ENCODE data around the gene RERE. TPM values are rescaled to one million over a fixed set of nuclear protein-coding genes. Genes with fewer than 3 reads are reported as not detected.
"Not testable (repeated sequence)": the region's sequence is repeated elsewhere in the genome, so short reads cannot be mapped to it uniquely, and the experiment has no call there.

The RERE gene
- total RNA-seq, 1 experiment from 2014 or later: 217 TPM

DNA sequence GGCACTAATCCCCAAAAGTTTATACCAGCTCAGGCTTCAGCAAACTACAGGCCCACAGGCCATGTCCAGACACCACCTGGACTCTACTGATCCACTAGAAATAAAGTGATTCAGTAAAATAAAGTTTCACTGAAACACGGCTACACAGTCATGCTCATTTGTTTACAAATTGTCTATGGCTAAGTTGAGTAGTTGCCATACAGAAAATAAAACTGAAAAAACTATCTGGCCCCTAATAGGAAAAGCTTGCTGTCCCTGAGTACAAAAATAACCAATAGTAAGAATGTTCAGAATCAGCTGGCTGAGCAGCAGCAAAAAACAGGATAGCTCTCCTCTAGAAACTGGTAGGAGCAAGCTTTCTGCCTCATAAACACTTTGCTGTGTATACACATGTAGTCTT is 221.5 kb downstream of the RERE start:
- Histone ChIP-seq H3K27me3 (ENCODE audit: control insufficient read depth, insufficient read depth, low read length) (no peaks in the 10 kb centered on the region), H3K27ac (ENCODE audit: low read length) (no peak overlapping the region), H3K36me3 (ENCODE audit: control insufficient read depth, insufficient read depth, low read length) (0 out of 2 replicates have a peak, but pooled peaks cover 2% of the 10 kb centered on the region), H3K4me3 (ENCODE audit: low read depth in 2 of 2, low read length in 2 of 2) (no peak overlapping the region), H3K4me1 (ENCODE audit: control insufficient read depth, insufficient read depth, low read length) (peaks cover 12% of the 10 kb centered on the region), H3K9me3 (ENCODE audit: control insufficient read depth, insufficient read depth, low read depth, low read length) (no peaks in the 10 kb centered on the region)
- TF ChIP-seq, protein P1, sequence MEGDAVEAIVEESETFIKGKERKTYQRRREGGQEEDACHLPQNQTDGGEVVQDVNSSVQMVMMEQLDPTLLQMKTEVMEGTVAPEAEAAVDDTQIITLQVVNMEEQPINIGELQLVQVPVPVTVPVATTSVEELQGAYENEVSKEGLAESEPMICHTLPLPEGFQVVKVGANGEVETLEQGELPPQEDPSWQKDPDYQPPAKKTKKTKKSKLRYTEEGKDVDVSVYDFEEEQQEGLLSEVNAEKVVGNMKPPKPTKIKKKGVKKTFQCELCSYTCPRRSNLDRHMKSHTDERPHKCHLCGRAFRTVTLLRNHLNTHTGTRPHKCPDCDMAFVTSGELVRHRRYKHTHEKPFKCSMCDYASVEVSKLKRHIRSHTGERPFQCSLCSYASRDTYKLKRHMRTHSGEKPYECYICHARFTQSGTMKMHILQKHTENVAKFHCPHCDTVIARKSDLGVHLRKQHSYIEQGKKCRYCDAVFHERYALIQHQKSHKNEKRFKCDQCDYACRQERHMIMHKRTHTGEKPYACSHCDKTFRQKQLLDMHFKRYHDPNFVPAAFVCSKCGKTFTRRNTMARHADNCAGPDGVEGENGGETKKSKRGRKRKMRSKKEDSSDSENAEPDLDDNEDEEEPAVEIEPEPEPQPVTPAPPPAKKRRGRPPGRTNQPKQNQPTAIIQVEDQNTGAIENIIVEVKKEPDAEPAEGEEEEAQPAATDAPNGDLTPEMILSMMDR (IDR thresholded peaks at IDR 0.05): no peak
- TF ChIP-seq TCF7L2 (IDR thresholded peaks at IDR 0.05; ENCODE audit: low read depth, low read length) (no peak), SIN3A (IDR thresholded peaks at IDR 0.05; ENCODE audit: borderline replicate concordance, insufficient read depth, low read depth, low read length) (no peak), POLR2AphosphoS5 (IDR thresholded peaks at IDR 0.05; ENCODE audit: low read depth, low read length) (no peak)
- TF ChIP-seq, protein P2, sequence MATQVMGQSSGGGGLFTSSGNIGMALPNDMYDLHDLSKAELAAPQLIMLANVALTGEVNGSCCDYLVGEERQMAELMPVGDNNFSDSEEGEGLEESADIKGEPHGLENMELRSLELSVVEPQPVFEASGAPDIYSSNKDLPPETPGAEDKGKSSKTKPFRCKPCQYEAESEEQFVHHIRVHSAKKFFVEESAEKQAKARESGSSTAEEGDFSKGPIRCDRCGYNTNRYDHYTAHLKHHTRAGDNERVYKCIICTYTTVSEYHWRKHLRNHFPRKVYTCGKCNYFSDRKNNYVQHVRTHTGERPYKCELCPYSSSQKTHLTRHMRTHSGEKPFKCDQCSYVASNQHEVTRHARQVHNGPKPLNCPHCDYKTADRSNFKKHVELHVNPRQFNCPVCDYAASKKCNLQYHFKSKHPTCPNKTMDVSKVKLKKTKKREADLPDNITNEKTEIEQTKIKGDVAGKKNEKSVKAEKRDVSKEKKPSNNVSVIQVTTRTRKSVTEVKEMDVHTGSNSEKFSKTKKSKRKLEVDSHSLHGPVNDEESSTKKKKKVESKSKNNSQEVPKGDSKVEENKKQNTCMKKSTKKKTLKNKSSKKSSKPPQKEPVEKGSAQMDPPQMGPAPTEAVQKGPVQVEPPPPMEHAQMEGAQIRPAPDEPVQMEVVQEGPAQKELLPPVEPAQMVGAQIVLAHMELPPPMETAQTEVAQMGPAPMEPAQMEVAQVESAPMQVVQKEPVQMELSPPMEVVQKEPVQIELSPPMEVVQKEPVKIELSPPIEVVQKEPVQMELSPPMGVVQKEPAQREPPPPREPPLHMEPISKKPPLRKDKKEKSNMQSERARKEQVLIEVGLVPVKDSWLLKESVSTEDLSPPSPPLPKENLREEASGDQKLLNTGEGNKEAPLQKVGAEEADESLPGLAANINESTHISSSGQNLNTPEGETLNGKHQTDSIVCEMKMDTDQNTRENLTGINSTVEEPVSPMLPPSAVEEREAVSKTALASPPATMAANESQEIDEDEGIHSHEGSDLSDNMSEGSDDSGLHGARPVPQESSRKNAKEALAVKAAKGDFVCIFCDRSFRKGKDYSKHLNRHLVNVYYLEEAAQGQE (IDR thresholded peaks at IDR 0.05; ENCODE audit: insufficient read depth in 1 of 2, low read depth in 2 of 2, low read length in 1 of 2): no peak
- ChIA-PET POLR2A (interaction anchor here (0.6 kb wide), 1 partner anchor 20 kb away, joined by 5 read pairs; no protein-coding TSS in a partner anchor), CTCF (no interaction called here)
- intact Hi-C loops (cut with micrococcal nuclease; ENCODE audit: unreplicated experiment) (no loop called here), in situ Hi-C loops (cut with HindIII; ENCODE audit: low pct_unique_long_range_greater_than_20kb, low sequenced_read_pairs) (no loop called here)
- no peak for ATAC-seq
- BruUV-seq (replicated peaks): no TSS peak
- DNase-seq (ENCODE audit: low read depth, low spot score): no peak

DNA sequence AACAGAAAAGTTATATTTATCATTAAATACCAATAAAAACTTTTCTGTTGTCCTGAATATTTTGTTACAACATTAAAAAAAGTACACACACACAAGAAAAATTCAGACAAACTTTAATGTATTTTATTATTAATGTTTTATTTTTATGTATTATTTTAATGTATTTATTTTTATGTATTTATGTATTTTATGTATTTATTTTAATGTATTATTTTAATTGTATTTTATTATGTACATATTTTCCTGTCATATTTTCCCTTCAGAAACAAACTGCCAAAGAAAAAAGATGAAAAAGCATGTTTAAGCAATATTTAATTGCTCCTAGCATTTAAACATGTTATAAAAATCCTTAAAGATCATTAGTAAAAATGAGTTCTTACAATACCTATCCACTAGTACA is 222.1 kb downstream of the RERE start:
- CTCF ChIA-PET: no interaction called here
- H3K4me1 ChIP-seq (ENCODE audit: control insufficient read depth, insufficient read depth, low read length): peaks cover 16% of the 10 kb centered on the region
- DNase-seq (ENCODE audit: low read depth, low spot score) (no peak), ATAC-seq (no peak)
- POLR2A ChIA-PET: no interaction called here
- BruUV-seq (replicated peaks): no TSS peak
- in situ Hi-C loops (cut with HindIII; ENCODE audit: low pct_unique_long_range_greater_than_20kb, low sequenced_read_pairs): no loop called here
- no peak for TF ChIP-seq POLR2AphosphoS5 (IDR thresholded peaks at IDR 0.05; ENCODE audit: low read depth, low read length)
- TF ChIP-seq SIN3A (IDR thresholded peaks at IDR 0.05; ENCODE audit: borderline replicate concordance, insufficient read depth, low read depth, low read length): no peak
- TF ChIP-seq, protein P1 (IDR thresholded peaks at IDR 0.05): no peak
- TF ChIP-seq, protein P2 (IDR thresholded peaks at IDR 0.05; ENCODE audit: insufficient read depth in 1 of 2, low read depth in 2 of 2, low read length in 1 of 2): no peak
- no peak for TF ChIP-seq TCF7L2 (IDR thresholded peaks at IDR 0.05; ENCODE audit: low read depth, low read length)
- 0 out of 2 replicates have a peak, but pooled peaks cover 2% of the 10 kb centered on the region for H3K36me3 ChIP-seq (ENCODE audit: control insufficient read depth, insufficient read depth, low read length)
- no peaks in the 10 kb centered on the region for H3K27me3 ChIP-seq (ENCODE audit: control insufficient read depth, insufficient read depth, low read length)
- H3K27ac ChIP-seq (ENCODE audit: low read length): no peak overlapping the region
- H3K4me3 ChIP-seq (ENCODE audit: low read depth in 2 of 2, low read length in 2 of 2): no peak overlapping the region
- H3K9me3 ChIP-seq (ENCODE audit: control insufficient read depth, insufficient read depth, low read depth, low read length): no peaks in the 10 kb centered on the region
- intact Hi-C loops (cut with micrococcal nuclease; ENCODE audit: unreplicated experiment): no loop called here

DNA sequence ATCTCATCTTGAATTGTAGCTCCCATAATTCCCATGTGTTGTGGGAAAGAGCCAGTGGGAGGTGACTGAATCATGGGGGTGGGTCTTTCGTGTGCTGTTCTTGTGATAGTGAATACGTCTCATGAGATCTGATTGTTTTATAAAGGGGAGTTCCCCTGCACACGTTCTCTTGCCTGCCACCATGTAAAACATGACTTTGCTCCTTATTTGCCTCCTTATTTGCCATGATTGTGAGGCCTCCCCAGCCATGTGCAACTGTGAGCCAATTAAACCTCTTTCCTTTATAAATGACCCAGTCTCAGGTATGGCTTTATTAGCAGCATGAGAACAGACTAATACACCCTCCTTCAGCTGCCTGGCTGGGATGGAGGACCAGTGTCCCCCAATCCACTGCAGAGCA is 224.1 kb downstream of the RERE start:
- H3K36me3 ChIP-seq (ENCODE audit: control insufficient read depth, insufficient read depth, low read length); DNase-seq (ENCODE audit: low read depth, low spot score); CTCF ChIA-PET; ATAC-seq; H3K27ac ChIP-seq (ENCODE audit: low read length); H3K4me3 ChIP-seq (ENCODE audit: low read depth in 2 of 2, low read length in 2 of 2); in situ Hi-C loops (cut with HindIII; ENCODE audit: low pct_unique_long_range_greater_than_20kb, low sequenced_read_pairs); H3K9me3 ChIP-seq (ENCODE audit: control insufficient read depth, insufficient read depth, low read depth, low read length); intact Hi-C loops (cut with micrococcal nuclease; ENCODE audit: unreplicated experiment); BruUV-seq (replicated peaks); H3K27me3 ChIP-seq (ENCODE audit: control insufficient read depth, insufficient read depth, low read length): not testable (repeated sequence)
- POLR2A ChIA-PET: interaction anchor here (0.6 kb wide), 1 partner anchor 72 kb away, joined by 3 read pairs; no protein-coding TSS in a partner anchor
- peaks cover 14% of the 10 kb centered on the region; the same call in 1 of the 2 replicates for H3K4me1 ChIP-seq (ENCODE audit: control insufficient read depth, insufficient read depth, low read length)

All from Panc1 (cell line).